Measurements from ENCODE around the gene GPRIN2. TPM values are rescaled to one million over a fixed set of nuclear protein-coding genes. Genes with fewer than 3 reads are reported as not detected.

GPRIN2 gene
- total RNA-seq, 1 donor from 2014 or later = 3.0 TPM

DNA sequence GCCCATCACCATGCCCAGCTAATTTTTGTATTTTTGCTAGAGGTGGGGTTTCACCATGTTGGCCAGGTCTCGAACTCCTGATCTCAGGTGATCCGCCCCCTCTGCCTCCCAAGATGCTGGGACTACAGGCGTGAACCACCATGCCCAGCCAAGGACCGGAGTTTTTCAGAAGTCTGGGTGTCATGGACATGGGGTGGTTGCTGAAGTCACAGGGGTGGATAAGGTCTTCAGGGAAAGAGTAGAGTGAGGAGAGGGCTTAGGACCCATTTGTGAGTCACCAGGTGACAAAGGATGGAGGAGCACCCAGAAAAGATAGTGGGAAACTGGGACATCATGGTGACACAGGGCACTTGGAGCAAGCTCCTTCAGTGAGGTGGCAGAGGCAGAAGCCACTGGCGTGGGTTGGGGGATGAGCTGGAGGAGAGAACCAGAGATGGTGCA lies 2.8 kb upstream of the GPRIN2 start:
- no peaks in the 10 kb centered on the region for H4K20me1 ChIP-seq (ENCODE audit: insufficient read depth, low read length)
- H2AFZ ChIP-seq (ENCODE audit: low read depth, low read length) = no peak overlapping the region
- H3K9ac ChIP-seq (ENCODE audit: low read length) = no peak overlapping the region
- no peak for TF ChIP-seq EZH2 (IDR thresholded peaks at IDR 0.05; ENCODE audit: insufficient read depth, low read length)
- TF ChIP-seq, protein P1, sequence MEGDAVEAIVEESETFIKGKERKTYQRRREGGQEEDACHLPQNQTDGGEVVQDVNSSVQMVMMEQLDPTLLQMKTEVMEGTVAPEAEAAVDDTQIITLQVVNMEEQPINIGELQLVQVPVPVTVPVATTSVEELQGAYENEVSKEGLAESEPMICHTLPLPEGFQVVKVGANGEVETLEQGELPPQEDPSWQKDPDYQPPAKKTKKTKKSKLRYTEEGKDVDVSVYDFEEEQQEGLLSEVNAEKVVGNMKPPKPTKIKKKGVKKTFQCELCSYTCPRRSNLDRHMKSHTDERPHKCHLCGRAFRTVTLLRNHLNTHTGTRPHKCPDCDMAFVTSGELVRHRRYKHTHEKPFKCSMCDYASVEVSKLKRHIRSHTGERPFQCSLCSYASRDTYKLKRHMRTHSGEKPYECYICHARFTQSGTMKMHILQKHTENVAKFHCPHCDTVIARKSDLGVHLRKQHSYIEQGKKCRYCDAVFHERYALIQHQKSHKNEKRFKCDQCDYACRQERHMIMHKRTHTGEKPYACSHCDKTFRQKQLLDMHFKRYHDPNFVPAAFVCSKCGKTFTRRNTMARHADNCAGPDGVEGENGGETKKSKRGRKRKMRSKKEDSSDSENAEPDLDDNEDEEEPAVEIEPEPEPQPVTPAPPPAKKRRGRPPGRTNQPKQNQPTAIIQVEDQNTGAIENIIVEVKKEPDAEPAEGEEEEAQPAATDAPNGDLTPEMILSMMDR (IDR thresholded peaks at IDR 0.05; ENCODE audit: insufficient read depth, low read depth, low read length) = no peak
- no peak for FAIRE-seq
- no peak overlapping the region for H3K4me3 Mint-ChIP-seq (ENCODE audit: unreplicated experiment)
- no peak overlapping the region for H3K4me2 ChIP-seq (ENCODE audit: low read length)
- H3K4me3 ChIP-seq (ENCODE audit: insufficient read depth, low read depth, low read length) = no peak overlapping the region
- no peaks in the 10 kb centered on the region for H3K4me1 Mint-ChIP-seq (ENCODE audit: low read depth, unreplicated experiment)
- no peaks in the 10 kb centered on the region for H3K9me3 Mint-ChIP-seq (ENCODE audit: unreplicated experiment)
- no peak overlapping the region for H3K27ac ChIP-seq (ENCODE audit: low read depth, low read length)
- no peak for DNase-seq (ENCODE audit: low read depth)
- no peaks in the 10 kb centered on the region for H3K36me3 ChIP-seq (ENCODE audit: insufficient read depth, low read length)
- no peaks in the 10 kb centered on the region for H3K79me2 ChIP-seq (ENCODE audit: insufficient read depth, low read length)
- H3K9me3 ChIP-seq (ENCODE audit: insufficient read depth, low read depth, low read length) = no peaks in the 10 kb centered on the region
- peaks cover 55% of the 10 kb centered on the region for H3K27me3 ChIP-seq (ENCODE audit: insufficient read depth, low read length)
- H3K4me1 ChIP-seq (ENCODE audit: insufficient read depth, low read length) = no peaks in the 10 kb centered on the region
- peaks cover 1% of the 10 kb centered on the region for H3K36me3 Mint-ChIP-seq (ENCODE audit: low read depth, unreplicated experiment)
- H3K27ac Mint-ChIP-seq (ENCODE audit: unreplicated experiment) = no peak overlapping the region
- H3K27me3 Mint-ChIP-seq (ENCODE audit: low read depth, unreplicated experiment) = no peaks in the 10 kb centered on the region

- no peaks in the 10 kb centered on the region for H3K27me3 Mint-ChIP-seq (ENCODE audit: low read depth, unreplicated experiment)
- no peak overlapping the region for H3K27ac ChIP-seq (ENCODE audit: low read depth, low read length)
- H2AFZ ChIP-seq (ENCODE audit: low read depth, low read length) = no peak overlapping the region
- H3K9me3 Mint-ChIP-seq (ENCODE audit: unreplicated experiment) = no peaks in the 10 kb centered on the region
- peaks cover 1% of the 10 kb centered on the region for H3K36me3 Mint-ChIP-seq (ENCODE audit: low read depth, unreplicated experiment)
- DNase-seq (ENCODE audit: low read depth) = no peak
- H3K4me3 ChIP-seq (ENCODE audit: insufficient read depth, low read depth, low read length) = no peak overlapping the region
- no peak for TF ChIP-seq EZH2 (IDR thresholded peaks at IDR 0.05; ENCODE audit: insufficient read depth, low read length)
- TF ChIP-seq, protein P1 (IDR thresholded peaks at IDR 0.05; ENCODE audit: insufficient read depth, low read depth, low read length) = no peak
- H3K27ac Mint-ChIP-seq (ENCODE audit: unreplicated experiment) = no peak overlapping the region
- no peaks in the 10 kb centered on the region for H3K79me2 ChIP-seq (ENCODE audit: insufficient read depth, low read length)
- peaks cover 55% of the 10 kb centered on the region for H3K27me3 ChIP-seq (ENCODE audit: insufficient read depth, low read length)
- no peaks in the 10 kb centered on the region for H3K4me1 ChIP-seq (ENCODE audit: insufficient read depth, low read length)
- no peak overlapping the region for H3K4me3 Mint-ChIP-seq (ENCODE audit: unreplicated experiment)
- no peak for FAIRE-seq
- no peaks in the 10 kb centered on the region for H3K36me3 ChIP-seq (ENCODE audit: insufficient read depth, low read length)
- no peaks in the 10 kb centered on the region for H3K4me1 Mint-ChIP-seq (ENCODE audit: low read depth, unreplicated experiment)
- H3K4me2 ChIP-seq (ENCODE audit: low read length) = no peak overlapping the region
- no peaks in the 10 kb centered on the region for H4K20me1 ChIP-seq (ENCODE audit: insufficient read depth, low read length)
- H3K9ac ChIP-seq (ENCODE audit: low read length) = no peak overlapping the region
- no peaks in the 10 kb centered on the region for H3K9me3 ChIP-seq (ENCODE audit: insufficient read depth, low read depth, low read length)
These were observed 2.1 kb upstream of the GPRIN2 start for GRCh38 chr10:46558392-46559185.

GRCh38 chr10:46558122-46558391 lies 1.6 kb upstream of the GPRIN2 start:
- H3K36me3 Mint-ChIP-seq (ENCODE audit: low read depth, unreplicated experiment) = peaks cover 1% of the 10 kb centered on the region
- no peaks in the 10 kb centered on the region for H3K79me2 ChIP-seq (ENCODE audit: insufficient read depth, low read length)
- no peak for DNase-seq (ENCODE audit: low read depth)
- no peaks in the 10 kb centered on the region for H3K4me1 ChIP-seq (ENCODE audit: insufficient read depth, low read length)
- H3K9me3 Mint-ChIP-seq (ENCODE audit: unreplicated experiment) = no peaks in the 10 kb centered on the region
- no peak overlapping the region for H3K27ac ChIP-seq (ENCODE audit: low read depth, low read length)
- FAIRE-seq = no peak
- no peaks in the 10 kb centered on the region for H3K36me3 ChIP-seq (ENCODE audit: insufficient read depth, low read length)
- H3K4me3 ChIP-seq (ENCODE audit: insufficient read depth, low read depth, low read length) = no peak overlapping the region
- no peak overlapping the region for H3K4me3 Mint-ChIP-seq (ENCODE audit: unreplicated experiment)
- TF ChIP-seq, protein P1 (IDR thresholded peaks at IDR 0.05; ENCODE audit: insufficient read depth, low read depth, low read length) = no peak
- no peak for TF ChIP-seq EZH2 (IDR thresholded peaks at IDR 0.05; ENCODE audit: insufficient read depth, low read length)
- no peak overlapping the region for H3K4me2 ChIP-seq (ENCODE audit: low read length)
- no peak overlapping the region for H2AFZ ChIP-seq (ENCODE audit: low read depth, low read length)
- peaks cover 55% of the 10 kb centered on the region for H3K27me3 ChIP-seq (ENCODE audit: insufficient read depth, low read length)
- no peaks in the 10 kb centered on the region for H3K27me3 Mint-ChIP-seq (ENCODE audit: low read depth, unreplicated experiment)
- no peaks in the 10 kb centered on the region for H3K4me1 Mint-ChIP-seq (ENCODE audit: low read depth, unreplicated experiment)
- H4K20me1 ChIP-seq (ENCODE audit: insufficient read depth, low read length) = no peaks in the 10 kb centered on the region
- no peak overlapping the region for H3K27ac Mint-ChIP-seq (ENCODE audit: unreplicated experiment)
- no peak overlapping the region for H3K9ac ChIP-seq (ENCODE audit: low read length)
- no peaks in the 10 kb centered on the region for H3K9me3 ChIP-seq (ENCODE audit: insufficient read depth, low read depth, low read length)

All from astrocyte (in vitro differentiated cells and primary cell).